Measurements from ENCODE around the gene MMP21. TPM values are rescaled to one million over a fixed set of nuclear protein-coding genes. Genes with fewer than 3 reads are reported as not detected.

Gene MMP21
- total and polyA plus RNA-seq, 10 of the 15 experiments (the other 5 are each of a cell fraction or from before 2014, with no cell fraction given): 0.08 to 0.24 TPM; not detected in 8

GRCh38 chr10:125795128-125795527, 19.5 kb upstream of the MMP21 start:
- no peak for FAIRE-seq
- no peak overlapping the region for H2AFZ ChIP-seq (ENCODE audit: control insufficient read depth, low read depth, low read length)
- no peak overlapping the region for H3K27ac ChIP-seq (ENCODE audit: control insufficient read depth, insufficient read depth)

More at GRCh38 chr10:125795128-125795527, 19.5 kb upstream of the MMP21 start:
- ChIA-PET CTCF (interaction anchor here (0.6 kb wide), 1 partner anchor 804 kb away, joined by 4 read pairs; no protein-coding TSS in a partner anchor), RAD21 (ENCODE audit: unreplicated experiment) (no interaction called here), SMC1A (ENCODE audit: uncharacterized antibody, unreplicated experiment) (no interaction called here), POLR2A (interaction anchor here (0.6 kb wide), 1 partner anchor 9 kb away, joined by 4 read pairs; no protein-coding TSS in a partner anchor)
- BruUV-seq (replicated peaks): no TSS peak
- no peaks in the 10 kb centered on the region for H3K4me1 ChIP-seq (ENCODE audit: control insufficient read depth, insufficient read depth, low read length)
- no peaks in the 10 kb centered on the region for H4K20me1 ChIP-seq (ENCODE audit: control insufficient read depth, insufficient read depth)
- H3K79me2 ChIP-seq (ENCODE audit: control insufficient read depth, insufficient read depth, low read length): no peaks in the 10 kb centered on the region
- no peak overlapping the region for H3K4me2 ChIP-seq (ENCODE audit: control insufficient read depth, insufficient read depth)
- intact Hi-C loops (cut with micrococcal nuclease; ENCODE audit: unreplicated experiment) (no loop called here), in situ Hi-C loops (cut with MboI) (no loop called here)
- DNase-seq (ENCODE audit: low read depth, low spot score) (no peak), ATAC-seq (no peak)
- TF ChIP-seq SMC3 (IDR thresholded peaks at IDR 0.05; ENCODE audit: borderline replicate concordance, low read length) (no peak), GABPA (IDR thresholded peaks at IDR 0.05; ENCODE audit: low read depth) (no peak), ZNF622 (IDR thresholded peaks at IDR 0.05) (no peak), HSF1 (IDR thresholded peaks at IDR 0.05; ENCODE audit: low read depth, low read length) (no peak), ZSCAN29 (IDR thresholded peaks at IDR 0.05) (no peak), POLR2AphosphoS5 (IDR thresholded peaks at IDR 0.05; ENCODE audit: low read length) (no peak), STAT3 (IDR thresholded peaks at IDR 0.05; ENCODE audit: low read depth, low read length) (no peak), LARP7 (IDR thresholded peaks at IDR 0.05) (no peak), EED (IDR thresholded peaks at IDR 0.05; ENCODE audit: low read depth) (no peak)
- TF ChIP-seq, protein P1, sequence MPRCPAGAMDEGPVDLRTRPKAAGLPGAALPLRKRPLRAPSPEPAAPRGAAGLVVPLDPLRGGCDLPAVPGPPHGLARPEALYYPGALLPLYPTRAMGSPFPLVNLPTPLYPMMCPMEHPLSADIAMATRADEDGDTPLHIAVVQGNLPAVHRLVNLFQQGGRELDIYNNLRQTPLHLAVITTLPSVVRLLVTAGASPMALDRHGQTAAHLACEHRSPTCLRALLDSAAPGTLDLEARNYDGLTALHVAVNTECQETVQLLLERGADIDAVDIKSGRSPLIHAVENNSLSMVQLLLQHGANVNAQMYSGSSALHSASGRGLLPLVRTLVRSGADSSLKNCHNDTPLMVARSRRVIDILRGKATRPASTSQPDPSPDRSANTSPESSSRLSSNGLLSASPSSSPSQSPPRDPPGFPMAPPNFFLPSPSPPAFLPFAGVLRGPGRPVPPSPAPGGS (IDR thresholded peaks at IDR 0.05; ENCODE audit: borderline replicate concordance, insufficient read depth, low read depth, low read length, poor library complexity, severe bottlenecking): no peak
- TF ChIP-seq, protein P2, sequence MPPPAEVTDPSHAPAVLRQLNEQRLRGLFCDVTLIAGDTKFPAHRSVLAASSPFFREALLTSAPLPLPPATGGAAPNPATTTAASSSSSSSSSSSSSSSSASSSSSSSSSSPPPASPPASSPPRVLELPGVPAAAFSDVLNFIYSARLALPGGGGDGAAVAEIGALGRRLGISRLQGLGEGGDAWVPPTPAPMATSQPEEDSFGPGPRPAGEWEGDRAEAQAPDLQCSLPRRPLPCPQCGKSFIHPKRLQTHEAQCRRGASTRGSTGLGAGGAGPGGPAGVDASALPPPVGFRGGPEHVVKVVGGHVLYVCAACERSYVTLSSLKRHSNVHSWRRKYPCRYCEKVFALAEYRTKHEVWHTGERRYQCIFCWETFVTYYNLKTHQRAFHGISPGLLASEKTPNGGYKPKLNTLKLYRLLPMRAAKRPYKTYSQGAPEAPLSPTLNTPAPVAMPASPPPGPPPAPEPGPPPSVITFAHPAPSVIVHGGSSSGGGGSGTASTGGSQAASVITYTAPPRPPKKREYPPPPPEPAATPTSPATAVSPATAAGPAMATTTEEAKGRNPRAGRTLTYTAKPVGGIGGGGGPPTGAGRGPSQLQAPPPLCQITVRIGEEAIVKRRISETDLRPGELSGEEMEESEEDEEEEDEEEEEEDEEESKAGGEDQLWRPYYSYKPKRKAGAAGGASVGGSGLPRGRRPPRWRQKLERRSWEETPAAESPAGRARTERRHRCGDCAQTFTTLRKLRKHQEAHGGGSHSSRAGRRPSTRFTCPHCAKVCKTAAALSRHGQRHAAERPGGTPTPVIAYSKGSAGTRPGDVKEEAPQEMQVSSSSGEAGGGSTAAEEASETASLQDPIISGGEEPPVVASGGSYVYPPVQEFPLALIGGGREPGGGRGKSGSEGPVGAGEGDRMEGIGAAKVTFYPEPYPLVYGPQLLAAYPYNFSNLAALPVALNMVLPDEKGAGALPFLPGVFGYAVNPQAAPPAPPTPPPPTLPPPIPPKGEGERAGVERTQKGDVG (CRISPR knock-in tag; IDR thresholded peaks at IDR 0.05): no peak
- TF ChIP-seq, protein P3, sequence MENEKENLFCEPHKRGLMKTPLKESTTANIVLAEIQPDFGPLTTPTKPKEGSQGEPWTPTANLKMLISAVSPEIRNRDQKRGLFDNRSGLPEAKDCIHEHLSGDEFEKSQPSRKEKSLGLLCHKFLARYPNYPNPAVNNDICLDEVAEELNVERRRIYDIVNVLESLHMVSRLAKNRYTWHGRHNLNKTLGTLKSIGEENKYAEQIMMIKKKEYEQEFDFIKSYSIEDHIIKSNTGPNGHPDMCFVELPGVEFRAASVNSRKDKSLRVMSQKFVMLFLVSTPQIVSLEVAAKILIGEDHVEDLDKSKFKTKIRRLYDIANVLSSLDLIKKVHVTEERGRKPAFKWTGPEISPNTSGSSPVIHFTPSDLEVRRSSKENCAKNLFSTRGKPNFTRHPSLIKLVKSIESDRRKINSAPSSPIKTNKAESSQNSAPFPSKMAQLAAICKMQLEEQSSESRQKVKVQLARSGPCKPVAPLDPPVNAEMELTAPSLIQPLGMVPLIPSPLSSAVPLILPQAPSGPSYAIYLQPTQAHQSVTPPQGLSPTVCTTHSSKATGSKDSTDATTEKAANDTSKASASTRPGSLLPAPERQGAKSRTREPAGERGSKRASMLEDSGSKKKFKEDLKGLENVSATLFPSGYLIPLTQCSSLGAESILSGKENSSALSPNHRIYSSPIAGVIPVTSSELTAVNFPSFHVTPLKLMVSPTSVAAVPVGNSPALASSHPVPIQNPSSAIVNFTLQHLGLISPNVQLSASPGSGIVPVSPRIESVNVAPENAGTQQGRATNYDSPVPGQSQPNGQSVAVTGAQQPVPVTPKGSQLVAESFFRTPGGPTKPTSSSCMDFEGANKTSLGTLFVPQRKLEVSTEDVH (IDR thresholded peaks at IDR 0.05; ENCODE audit: low read depth, partially characterized antibody): no peak
- H3K9ac ChIP-seq (ENCODE audit: control insufficient read depth, insufficient read depth, low read length): no peak overlapping the region
- 88% methylated on average over 2 of the region's 2 CpGs for WGBS (ENCODE audit: insufficient coverage, insufficient replicate concordance, low lambda C conversion rate, missing lambda C conversion rate)
- peaks cover 3 to 8% of the 10 kb centered on the region in 2 experiments for H3K36me3 ChIP-seq (ENCODE audit: control insufficient read depth in 2 of 2, insufficient read depth in 2 of 2, low read length in 1 of 2)
- H3K4me3 ChIP-seq: no peak overlapping the region
- H3K27me3 ChIP-seq (replicated peaks in 1 of 2; ENCODE audit: control insufficient read depth in 2 of 2, insufficient read depth in 2 of 2, low read length in 1 of 2): no peaks in the 10 kb centered on the region
- H3K9me3 ChIP-seq (replicated peaks; ENCODE audit: control insufficient read depth, insufficient read depth, low read length): no peaks in the 10 kb centered on the region
